ENCODE data around the gene NDUFS3. TPM values are rescaled to one million over a fixed set of nuclear protein-coding genes. Genes with fewer than 3 reads are reported as not detected.

The NDUFS3 gene
- total and polyA plus RNA-seq, 7 donors: 160 to 528 (median 225) TPM

DNA sequence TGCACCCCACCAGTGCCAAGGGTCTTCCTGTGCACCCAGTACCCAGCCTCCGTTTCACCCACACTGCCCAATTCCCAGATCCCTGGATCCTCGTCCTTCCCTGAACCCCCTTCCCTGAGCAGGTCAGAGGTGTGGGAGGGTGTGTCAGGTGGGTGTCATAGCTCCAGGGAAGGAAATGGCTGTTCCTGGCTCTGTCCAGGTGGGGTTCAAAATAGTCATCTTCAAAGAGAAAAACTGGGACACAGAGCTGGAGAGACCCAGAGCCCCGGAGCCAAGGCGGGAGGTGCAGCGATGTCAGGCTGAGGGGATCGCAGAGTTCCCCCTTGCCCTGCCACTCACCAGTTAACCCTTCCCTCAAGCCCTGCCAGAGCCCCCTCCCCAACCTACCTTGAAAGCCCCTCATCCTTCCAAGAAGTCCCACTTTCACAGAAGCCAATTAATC is 14.6 kb downstream of the NDUFS3 start:
- TF ChIP-seq, protein P1, sequence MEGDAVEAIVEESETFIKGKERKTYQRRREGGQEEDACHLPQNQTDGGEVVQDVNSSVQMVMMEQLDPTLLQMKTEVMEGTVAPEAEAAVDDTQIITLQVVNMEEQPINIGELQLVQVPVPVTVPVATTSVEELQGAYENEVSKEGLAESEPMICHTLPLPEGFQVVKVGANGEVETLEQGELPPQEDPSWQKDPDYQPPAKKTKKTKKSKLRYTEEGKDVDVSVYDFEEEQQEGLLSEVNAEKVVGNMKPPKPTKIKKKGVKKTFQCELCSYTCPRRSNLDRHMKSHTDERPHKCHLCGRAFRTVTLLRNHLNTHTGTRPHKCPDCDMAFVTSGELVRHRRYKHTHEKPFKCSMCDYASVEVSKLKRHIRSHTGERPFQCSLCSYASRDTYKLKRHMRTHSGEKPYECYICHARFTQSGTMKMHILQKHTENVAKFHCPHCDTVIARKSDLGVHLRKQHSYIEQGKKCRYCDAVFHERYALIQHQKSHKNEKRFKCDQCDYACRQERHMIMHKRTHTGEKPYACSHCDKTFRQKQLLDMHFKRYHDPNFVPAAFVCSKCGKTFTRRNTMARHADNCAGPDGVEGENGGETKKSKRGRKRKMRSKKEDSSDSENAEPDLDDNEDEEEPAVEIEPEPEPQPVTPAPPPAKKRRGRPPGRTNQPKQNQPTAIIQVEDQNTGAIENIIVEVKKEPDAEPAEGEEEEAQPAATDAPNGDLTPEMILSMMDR (IDR thresholded peaks at IDR 0.05): no peak
- DNase-seq: no peak
- Histone ChIP-seq H3K4me3 (peak overlapping the region; percentile 24), H3K27me3 (ENCODE audit: insufficient read depth in 3 of 3, low read length in 2 of 3) (peaks cover 0 to 53% (median 23%) of the 10 kb centered on the region in 3 donors), H3K9me3 (no peaks in the 10 kb centered on the region), H3K27ac (no peak overlapping the region), H3K4me1 (no peaks in the 10 kb centered on the region), H3K36me3 (ENCODE audit: insufficient read depth in 1 of 2, low read depth in 1 of 2) (no peaks in the 10 kb centered on the region)
- WGBS, 3 donors: 15 to 29% (median 17%) methylated on average over 6 of the region's 6 CpGs
- ATAC-seq: no peak
- intact Hi-C loops (cut with DNase I): no loop called here

DNA sequence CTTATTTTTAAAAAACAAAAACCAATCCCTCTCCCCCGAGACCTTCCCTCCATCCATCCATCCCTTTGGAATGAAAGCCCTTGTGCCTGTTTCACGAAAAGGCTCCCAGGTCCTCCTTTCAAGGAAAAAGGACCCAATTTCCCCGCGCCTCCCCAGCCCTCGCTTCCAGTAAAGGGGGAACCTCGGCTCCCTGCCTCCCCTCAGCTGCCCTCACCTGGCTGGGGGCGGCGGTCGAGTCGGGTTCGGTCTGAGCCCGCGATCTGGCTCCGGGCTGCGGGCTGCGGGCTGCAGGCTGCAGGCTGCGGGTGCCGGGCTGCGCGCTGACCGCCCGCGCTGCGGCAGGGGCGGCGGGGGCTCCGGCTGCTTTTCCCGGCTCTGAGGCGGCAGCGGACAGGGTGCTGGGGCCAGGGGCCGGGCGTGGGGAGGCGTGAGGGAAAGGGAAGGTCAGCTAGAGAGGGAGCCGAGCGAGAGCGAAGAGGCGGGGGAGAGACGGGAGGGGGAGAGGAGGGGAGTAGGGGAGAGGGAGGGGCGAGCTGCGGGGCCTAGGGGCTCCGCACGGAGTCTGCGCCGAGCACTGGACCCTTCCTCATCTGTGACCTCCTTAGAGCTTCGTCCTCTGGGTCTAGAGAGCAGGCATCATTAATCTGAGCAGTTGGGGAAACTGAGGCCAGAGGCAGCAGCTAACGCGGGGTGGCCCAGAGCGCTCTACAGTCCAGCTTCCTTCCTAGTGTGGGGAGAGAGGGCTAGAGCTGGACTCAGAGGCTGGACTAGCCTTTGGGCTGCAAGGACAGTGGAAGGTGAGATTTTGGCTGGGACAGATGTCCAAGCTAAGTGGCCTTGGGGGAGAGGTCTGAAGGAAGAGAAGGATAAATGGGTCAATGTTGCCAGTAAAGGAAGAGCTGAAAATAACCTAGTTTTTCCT is 15.3 kb downstream of the NDUFS3 start, which contains the start of gene C1QTNF4:
Gene C1QTNF4, minus strand, starts transcription at position 478 of the 922 bp plus-strand sequence. CDS start 3,601 bp downstream, outside the sequence.
- H3K36me3 ChIP-seq (ENCODE audit: insufficient read depth in 1 of 2, low read depth in 1 of 2): no peaks in the 10 kb centered on the region
- 3 to 4% (median 4%) methylated on average over 38 to 48 of the region's 48 CpGs for whole genome bisulfite sequencing, 3 donors
- ATAC-seq (peak in 1 of 4 donors; percentile 10), DNase-seq (no peak)
- intact Hi-C loops (cut with DNase I): no loop called here
- peaks cover 0 to 49% (median 22%) of the 10 kb centered on the region in 3 donors for H3K27me3 ChIP-seq (ENCODE audit: insufficient read depth in 3 of 3, low read length in 2 of 3)
- peak within 1 kb of the TSS; percentile 24 for H3K4me3 ChIP-seq
- no peaks in the 10 kb centered on the region for H3K9me3 ChIP-seq
- TF ChIP-seq, protein P1 (IDR thresholded peaks at IDR 0.05): no peak
- H3K4me1 ChIP-seq: no peaks in the 10 kb centered on the region
- H3K27ac ChIP-seq: no peak within 1 kb of the TSS

DNA sequence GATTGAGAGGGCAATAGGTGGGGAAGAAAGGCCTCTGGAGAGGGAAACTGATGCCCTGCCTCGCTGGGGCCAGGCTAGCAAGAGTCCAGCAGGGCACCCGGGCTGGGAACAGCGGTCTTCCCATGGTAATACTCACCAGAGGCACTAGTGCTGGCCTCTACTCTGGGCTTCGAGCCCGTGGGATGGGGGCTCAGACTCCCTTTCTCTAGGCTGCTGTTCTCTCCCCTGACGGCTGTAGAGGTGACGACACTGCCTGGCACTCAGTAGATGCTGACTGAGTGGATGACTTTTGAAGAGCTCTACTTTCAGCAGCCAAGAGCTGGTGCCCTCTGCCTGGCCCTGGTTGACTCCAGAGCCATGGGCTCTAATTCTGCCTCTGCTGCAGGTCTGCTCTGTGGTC is 16.2 kb downstream of the NDUFS3 start:
- Histone ChIP-seq H3K4me1 (no peaks in the 10 kb centered on the region), H3K27me3 (ENCODE audit: insufficient read depth in 3 of 3, low read length in 2 of 3) (peaks cover 0 to 42% (median 18%) of the 10 kb centered on the region in 3 donors), H3K4me3 (no peak overlapping the region), H3K27ac (no peak overlapping the region), H3K9me3 (no peaks in the 10 kb centered on the region), H3K36me3 (ENCODE audit: insufficient read depth in 1 of 2, low read depth in 1 of 2) (no peaks in the 10 kb centered on the region)
- 42 to 51% (median 47%) methylated on average over 5 to 7 of the region's 7 CpGs for WGBS, 3 donors
- TF ChIP-seq, protein P1 (IDR thresholded peaks at IDR 0.05): no peak
- intact Hi-C loops (cut with DNase I): no loop called here
- no peak for DNase-seq
- ATAC-seq: peak in 2 of 4 donors; percentile 43 to 61

DNA sequence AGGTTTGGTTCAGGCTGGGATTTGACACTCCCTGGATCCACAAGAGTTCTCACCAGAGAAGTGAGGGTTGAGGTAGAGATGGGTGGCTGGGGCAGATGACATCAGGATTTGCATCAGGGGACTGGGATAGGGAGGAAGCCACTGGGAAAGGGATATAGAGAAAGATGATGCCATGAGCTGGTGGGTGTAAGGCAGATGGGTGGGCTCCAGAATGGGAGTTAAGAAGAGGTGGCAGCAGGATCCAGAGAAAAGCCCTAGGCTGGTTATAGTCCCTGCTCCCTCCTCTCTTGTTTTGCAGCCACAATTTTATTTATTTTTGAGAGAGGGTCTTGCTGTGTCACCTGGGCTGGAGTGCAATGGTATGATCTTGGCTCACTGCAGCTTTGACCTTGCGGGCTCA is 17.1 kb downstream of the NDUFS3 start:
- intact Hi-C loops (cut with DNase I): no loop called here

More for the DNA sequence above, 17.1 kb downstream of the NDUFS3 start:
- TF ChIP-seq, protein P1 (IDR thresholded peaks at IDR 0.05): no peak
- no peak overlapping the region for H3K27ac ChIP-seq
- WGBS, 3 donors: 95 to 100% (median 96%) methylated on average over 1 of the region's 1 CpG
- H3K4me1 ChIP-seq: no peaks in the 10 kb centered on the region
- H3K36me3 ChIP-seq (ENCODE audit: insufficient read depth in 1 of 2, low read depth in 1 of 2): no peaks in the 10 kb centered on the region
- no peak for ATAC-seq
- no peak for DNase-seq
- H3K27me3 ChIP-seq (ENCODE audit: insufficient read depth in 3 of 3, low read length in 2 of 3): peaks cover 0 to 34% (median 15%) of the 10 kb centered on the region in 3 donors
- H3K4me3 ChIP-seq: no peak overlapping the region
- no peaks in the 10 kb centered on the region for H3K9me3 ChIP-seq
